Lower lobe of right lung (tissue), 2 donors: ENCODE results near the gene VSTM1. TPM values are rescaled to one million over a fixed set of nuclear protein-coding genes. Genes with fewer than 3 reads are reported as not detected.

Source experiments
- ATAC-seq, 2 donors: fragments of 200-7000 bp; cut with Tn5 transposase; one replicate each; pipeline ENCODE4 v1.9.1; 2020 to 2022; ENCODE audit warnings: mild to moderate bottlenecking in 2 of 2, moderate library complexity in 2 of 2
- DNase-seq: peaks from one replicate; pipeline ENCODE4 v3.0.0-alpha.2; 2020
- H3K27ac ChIP-seq: fragments of 200-600 bp; one replicate; pipeline ENCODE4 v1.8.0; 2022
- H3K27me3 ChIP-seq: fragments of 200-600 bp; one replicate; pipeline ENCODE4 v1.8.0; 2022; ENCODE audit warnings: low read depth
- H3K36me3 ChIP-seq: fragments of 200-600 bp; one replicate; pipeline ENCODE4 v1.8.0; 2022; ENCODE audit warnings: mild to moderate bottlenecking
- H3K4me1 ChIP-seq: fragments of 200-600 bp; one replicate; pipeline ENCODE4 v1.8.0; 2022
- H3K4me3 ChIP-seq: fragments of 200-600 bp; one replicate; pipeline ENCODE4 v1.8.0; 2022; ENCODE audit warnings: mild to moderate bottlenecking
- H3K9me3 ChIP-seq: fragments of 200-600 bp; one replicate; pipeline ENCODE4 v1.8.0; 2022
- CTCF ChIP-seq: fragments of 200-600 bp; IDR thresholded peaks from one replicate; pipeline ENCODE4 v1.8.0; 2022; ENCODE audit warnings: antibody characterized with exemption, mild to moderate bottlenecking
- intact Hi-C: fragments of 100-400 bp; cut with DNase I; formaldehyde crosslinking; loops from one replicate; pipeline ENCODE4 v1.11.0; 2022
- total RNA-seq: library from RNA; stranded (reverse); fragmentation: NEBNext Ultra II Directional; extraction: Animal tissue kit (Norgen Biotek cat#: 25700); gene quantifications from one replicate; pipeline ENCODE4 v1.2.1, GENCODE V29; 2021
- donor health status: DM: no; HTN: yes; CAD: no; lungs with severe emphysema.

The VSTM1 gene
- total RNA-seq, 1 donor from 2014 or later = 1.7 TPM

GRCh38 chr19:54017261-54017660, 46.4 kb downstream of the VSTM1 start:
- no peaks in the 10 kb centered on the region for H3K9me3 ChIP-seq
- DNase-seq (no peak), ATAC-seq (no peak)
- no peaks in the 10 kb centered on the region for H3K36me3 ChIP-seq
- TF ChIP-seq CTCF = no peak
- H3K4me3 ChIP-seq = no peak overlapping the region
- no peaks in the 10 kb centered on the region for H3K4me1 ChIP-seq
- intact Hi-C loops = no loop called here
- H3K27me3 ChIP-seq = peaks cover 22% of the 10 kb centered on the region
- H3K27ac ChIP-seq = no peak overlapping the region

GRCh38 chr19:54014920-54015560, 48.7 kb downstream of the VSTM1 start:
- peaks cover 36% of the 10 kb centered on the region for H3K27me3 ChIP-seq

GRCh38 chr19:54013866-54014265, 49.8 kb downstream of the VSTM1 start:
- intact Hi-C loops = no loop called here
- DNase-seq = no peak
- no peak for ATAC-seq

More at GRCh38 chr19:54014920-54015560, 48.7 kb downstream of the VSTM1 start:
- no peak overlapping the region for H3K4me3 ChIP-seq
- DNase-seq (no peak), ATAC-seq (no peak)
- H3K36me3 ChIP-seq = no peaks in the 10 kb centered on the region
- no peaks in the 10 kb centered on the region for H3K9me3 ChIP-seq
- no peaks in the 10 kb centered on the region for H3K4me1 ChIP-seq
- intact Hi-C loops = no loop called here
- no peak for TF ChIP-seq CTCF
- H3K27ac ChIP-seq = no peak overlapping the region

GRCh38 chr19:54011507-54012211, 52.0 kb downstream of the VSTM1 start:
- ATAC-seq = no peak
- Histone ChIP-seq H3K36me3 (no peaks in the 10 kb centered on the region), H3K4me3 (no peak overlapping the region), H3K4me1 (no peaks in the 10 kb centered on the region), H3K9me3 (no peaks in the 10 kb centered on the region), H3K27me3 (peaks cover 46% of the 10 kb centered on the region), H3K27ac (no peak overlapping the region)
- DNase-seq = no peak
- TF ChIP-seq CTCF = no peak
- intact Hi-C loops = no loop called here

More at GRCh38 chr19:54013866-54014265, 49.8 kb downstream of the VSTM1 start:
- TF ChIP-seq CTCF = no peak
- Histone ChIP-seq H3K27ac (no peak overlapping the region), H3K4me3 (no peak overlapping the region), H3K27me3 (peaks cover 44% of the 10 kb centered on the region), H3K4me1 (no peaks in the 10 kb centered on the region), H3K9me3 (no peaks in the 10 kb centered on the region), H3K36me3 (no peaks in the 10 kb centered on the region)

GRCh38 chr19:54010474-54010873, 53.2 kb downstream of the VSTM1 start:
- no peak for TF ChIP-seq CTCF
- Histone ChIP-seq H3K4me3 (no peak overlapping the region), H3K36me3 (no peaks in the 10 kb centered on the region), H3K27ac (no peak overlapping the region), H3K9me3 (no peaks in the 10 kb centered on the region), H3K27me3 (peaks cover 46% of the 10 kb centered on the region), H3K4me1 (no peaks in the 10 kb centered on the region)
- DNase-seq = no peak
- no peak for ATAC-seq
- intact Hi-C loops = no loop called here
